Astrocyte (in vitro differentiated cells and primary cell): ENCODE data around the gene XCR1. TPM values are rescaled to one million over a fixed set of nuclear protein-coding genes. Genes with fewer than 3 reads are reported as not detected.

ENCODE experiments used
- DNase-seq: peaks from one replicate; pipeline ENCODE4 v3.0.0-alpha.2; 2010; ENCODE audit warnings: low read depth
- FAIRE-seq: peaks from 2 replicates; lab custom pipeline; 2011; peaks lifted over from hg19 to GRCh38; lab: Jason Lieb, UNC
- H2AFZ ChIP-seq: 2 replicates; pipeline ENCODE4 v1.6.0; 2012; ENCODE audit warnings: low read depth, low read length, inconsistent platforms
- H3K27ac ChIP-seq: 2 replicates; pipeline ENCODE4 v1.5.1; 2011; ENCODE audit warnings: low read depth, low read length, inconsistent platforms
- H3K27me3 ChIP-seq: 2 replicates; pipeline ENCODE4 v1.6.0; 2011; ENCODE audit warnings: low read length, inconsistent platforms; ENCODE audit not compliant: insufficient read depth
- H3K36me3 ChIP-seq: 2 replicates; pipeline ENCODE4 v1.5.1; 2011; ENCODE audit warnings: low read length, inconsistent platforms; ENCODE audit not compliant: insufficient read depth
- H3K4me1 ChIP-seq: 2 replicates; pipeline ENCODE4 v1.5.1; 2011; ENCODE audit warnings: low read length, inconsistent platforms; ENCODE audit not compliant: insufficient read depth
- H3K4me2 ChIP-seq: 2 replicates; pipeline ENCODE4 v1.6.0; 2012; ENCODE audit warnings: low read length, inconsistent platforms
- H3K4me3 ChIP-seq: 2 replicates; pipeline ENCODE4 v1.5.1; 2011; ENCODE audit warnings: low read depth, mild to moderate bottlenecking, low read length, inconsistent platforms; ENCODE audit not compliant: insufficient read depth
- H3K79me2 ChIP-seq: 2 replicates; pipeline ENCODE4 v1.6.0; 2012; ENCODE audit warnings: mild to moderate bottlenecking, low read length, inconsistent platforms; ENCODE audit not compliant: insufficient read depth
- H3K9ac ChIP-seq: 2 replicates; pipeline ENCODE4 v1.6.0; 2012; ENCODE audit warnings: mild to moderate bottlenecking, low read length, inconsistent platforms
- H3K9me3 ChIP-seq: 2 replicates; pipeline ENCODE4 v1.5.1; 2012; ENCODE audit warnings: low read depth, mild to moderate bottlenecking, low read length, inconsistent platforms; ENCODE audit not compliant: insufficient read depth
- H4K20me1 ChIP-seq: 2 replicates; pipeline ENCODE4 v1.6.0; 2012; ENCODE audit warnings: low read length, inconsistent platforms; ENCODE audit not compliant: insufficient read depth
- H3K27ac Mint-ChIP-seq: one replicate; pipeline ENCODE4 v1.8.0; 2021; ENCODE audit warnings: mild to moderate bottlenecking, mixed read lengths; ENCODE audit not compliant: unreplicated experiment
- H3K27me3 Mint-ChIP-seq: one replicate; pipeline ENCODE4 v1.8.0; 2021; ENCODE audit warnings: low read depth, mixed read lengths; ENCODE audit not compliant: unreplicated experiment
- H3K36me3 Mint-ChIP-seq: one replicate; pipeline ENCODE4 v1.8.0; 2021; ENCODE audit warnings: low read depth, mixed read lengths; ENCODE audit not compliant: unreplicated experiment
- H3K4me1 Mint-ChIP-seq: one replicate; pipeline ENCODE4 v1.8.0; 2021; ENCODE audit warnings: low read depth, mixed read lengths; ENCODE audit not compliant: unreplicated experiment
- H3K4me3 Mint-ChIP-seq: one replicate; pipeline ENCODE4 v1.8.0; 2021; ENCODE audit warnings: mild to moderate bottlenecking, moderate library complexity, mixed read lengths; ENCODE audit not compliant: unreplicated experiment
- H3K9me3 Mint-ChIP-seq: one replicate; pipeline ENCODE4 v1.8.0; 2021; ENCODE audit warnings: mild to moderate bottlenecking, mixed read lengths; ENCODE audit not compliant: unreplicated experiment
- CTCF ChIP-seq: IDR thresholded peaks from 2 replicates; pipeline ENCODE4 v1.5.1; 2011; ENCODE audit warnings: low read depth, mild to moderate bottlenecking, inconsistent platforms, low read length, moderate library complexity; ENCODE audit not compliant: insufficient read depth
- EZH2 ChIP-seq: IDR thresholded peaks from 2 replicates; pipeline ENCODE4 v1.6.1; 2012; ENCODE audit warnings: mild to moderate bottlenecking, low read length, inconsistent platforms; ENCODE audit not compliant: insufficient read depth
- total RNA-seq: library from RNA; stranded (reverse); gene quantifications from 2 replicates; pipeline ENCODE4 v1.2.1, GENCODE V29; 2021

Gene XCR1
- total RNA-seq, 1 donor from 2014 or later = not detected

- H3K36me3 ChIP-seq = no peaks in the 10 kb centered on the region
- H3K4me3 ChIP-seq = no peak overlapping the region
- Mint-ChIP-seq H3K4me3 (no peak overlapping the region), H3K27me3 (peaks cover 16% of the 10 kb centered on the region), H3K4me1 (peaks cover 3% of the 10 kb centered on the region), H3K27ac (no peak overlapping the region), H3K36me3 (no peaks in the 10 kb centered on the region), H3K9me3 (peaks cover under 1% of the 10 kb centered on the region)
- no peaks in the 10 kb centered on the region for H3K79me2 ChIP-seq
- no peaks in the 10 kb centered on the region for H3K9me3 ChIP-seq
- H3K27me3 ChIP-seq = peaks cover 20% of the 10 kb centered on the region
- H2AFZ ChIP-seq = no peak overlapping the region
- no peak for DNase-seq
- no peak overlapping the region for H3K4me2 ChIP-seq
- no peak overlapping the region for H3K9ac ChIP-seq
- H4K20me1 ChIP-seq = no peaks in the 10 kb centered on the region
- no peak for FAIRE-seq
- no peaks in the 10 kb centered on the region for H3K4me1 ChIP-seq
- TF ChIP-seq CTCF (no peak), EZH2 (no peak)
- H3K27ac ChIP-seq = no peak overlapping the region
Observed at GRCh38 chr3:46061887-46062286, 34.6 kb upstream of the XCR1 start.

GRCh38 chr3:46061108-46061720 lies 33.9 kb upstream of the XCR1 start:
- peaks cover 14% of the 10 kb centered on the region for H3K27me3 Mint-ChIP-seq
- no peaks in the 10 kb centered on the region for H3K4me1 ChIP-seq
- no peak overlapping the region for H3K4me2 ChIP-seq
- H3K36me3 ChIP-seq = no peaks in the 10 kb centered on the region
- H3K9me3 Mint-ChIP-seq = no peaks in the 10 kb centered on the region
- no peak overlapping the region for H3K27ac ChIP-seq
- peaks cover 3% of the 10 kb centered on the region for H3K4me1 Mint-ChIP-seq
- H3K9me3 ChIP-seq = no peaks in the 10 kb centered on the region
- H3K36me3 Mint-ChIP-seq = no peaks in the 10 kb centered on the region
- no peaks in the 10 kb centered on the region for H4K20me1 ChIP-seq
- H3K4me3 ChIP-seq = no peak overlapping the region
- peaks cover 20% of the 10 kb centered on the region for H3K27me3 ChIP-seq
- FAIRE-seq (no peak), DNase-seq (no peak)
- H3K9ac ChIP-seq = no peak overlapping the region
- no peak overlapping the region for H3K27ac Mint-ChIP-seq
- H2AFZ ChIP-seq = no peak overlapping the region
- no peak for TF ChIP-seq EZH2
- no peak for TF ChIP-seq CTCF
- no peak overlapping the region for H3K4me3 Mint-ChIP-seq
- H3K79me2 ChIP-seq = no peaks in the 10 kb centered on the region

GRCh38 chr3:46060551-46060950 lies 33.3 kb upstream of the XCR1 start:
- peaks cover 16% of the 10 kb centered on the region for H3K27me3 ChIP-seq
- FAIRE-seq = no peak
- no peak overlapping the region for H3K4me3 Mint-ChIP-seq
- no peak overlapping the region for H3K27ac ChIP-seq
- peaks cover 13% of the 10 kb centered on the region for H3K27me3 Mint-ChIP-seq
- no peaks in the 10 kb centered on the region for H4K20me1 ChIP-seq
- no peaks in the 10 kb centered on the region for H3K4me1 ChIP-seq
- no peak overlapping the region for H3K4me2 ChIP-seq
- H3K36me3 ChIP-seq = no peaks in the 10 kb centered on the region
- no peaks in the 10 kb centered on the region for H3K79me2 ChIP-seq
- H3K4me3 ChIP-seq = no peak overlapping the region
- H2AFZ ChIP-seq = no peak overlapping the region
- DNase-seq = no peak
- peaks cover 3% of the 10 kb centered on the region for H3K4me1 Mint-ChIP-seq
- no peak overlapping the region for H3K27ac Mint-ChIP-seq
- no peaks in the 10 kb centered on the region for H3K9me3 ChIP-seq
- H3K9me3 Mint-ChIP-seq = no peaks in the 10 kb centered on the region
- no peak overlapping the region for H3K9ac ChIP-seq
- no peak for TF ChIP-seq EZH2
- no peak for TF ChIP-seq CTCF
- no peaks in the 10 kb centered on the region for H3K36me3 Mint-ChIP-seq
